ENCODE measurements around the gene TASP1. TPM values are rescaled to one million over a fixed set of nuclear protein-coding genes. Genes with fewer than 3 reads are reported as not detected.

The TASP1 gene
- total RNA-seq, 4 donors from 2014 or later: 7.7 to 20.0 (median 8.7) TPM

DNA sequence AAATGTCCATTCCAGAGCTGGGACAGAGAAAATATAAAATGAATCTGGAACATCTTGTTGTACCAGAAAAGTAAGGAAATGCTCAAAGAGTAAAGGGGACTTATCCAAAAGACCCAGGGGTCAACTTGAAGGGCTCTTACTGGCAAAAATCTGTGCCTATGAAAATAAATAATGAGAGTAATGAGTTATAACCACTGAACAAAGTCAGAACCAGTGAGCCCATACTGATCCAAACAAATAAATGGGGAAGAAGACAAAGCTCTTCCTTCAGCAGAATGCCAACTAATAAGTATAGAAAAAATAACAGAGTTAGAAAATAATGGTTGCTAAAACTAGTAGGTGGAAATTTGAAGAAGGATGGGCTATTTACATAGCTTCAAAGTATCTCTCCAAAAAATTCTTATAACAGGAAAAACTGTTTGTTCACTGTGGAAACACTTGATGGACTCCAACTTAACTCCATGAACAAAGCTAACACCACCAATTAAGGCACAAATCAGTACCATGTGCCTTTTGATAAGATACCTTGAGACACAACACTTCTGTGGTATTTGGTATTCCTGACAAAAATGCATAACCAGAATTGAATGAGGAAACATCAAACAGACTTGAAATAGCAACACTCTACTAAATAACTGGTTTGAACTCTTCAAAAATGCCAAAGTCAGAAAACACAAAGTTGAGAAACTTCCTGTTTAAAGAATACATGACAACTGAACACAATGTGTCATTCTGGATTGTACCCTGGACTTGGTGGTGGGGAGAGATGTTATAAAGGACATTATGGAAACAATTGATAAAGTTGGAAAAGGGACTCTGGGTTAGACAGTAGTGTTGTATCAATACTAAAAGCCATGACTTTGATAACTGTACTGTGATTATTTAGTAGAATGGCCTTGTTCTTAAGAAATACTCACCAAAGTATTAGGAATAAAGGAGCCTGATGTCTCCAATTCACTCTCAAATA, 220.2 kb downstream of the TASP1 start:
- Histone ChIP-seq H3K27ac (no peak overlapping the region), H3K4me3 (no peak overlapping the region), H3K9me3 (no peaks in the 10 kb centered on the region), H3K4me1 (no peaks in the 10 kb centered on the region), H3K36me3 (peaks cover 0 to 13% (median 0%) of the 10 kb centered on the region in 3 donors), H3K27me3 (no peaks in the 10 kb centered on the region)
- intact Hi-C loops (cut with DNase I): no loop called here
- no peak for DNase-seq
- TF ChIP-seq, protein P1, sequence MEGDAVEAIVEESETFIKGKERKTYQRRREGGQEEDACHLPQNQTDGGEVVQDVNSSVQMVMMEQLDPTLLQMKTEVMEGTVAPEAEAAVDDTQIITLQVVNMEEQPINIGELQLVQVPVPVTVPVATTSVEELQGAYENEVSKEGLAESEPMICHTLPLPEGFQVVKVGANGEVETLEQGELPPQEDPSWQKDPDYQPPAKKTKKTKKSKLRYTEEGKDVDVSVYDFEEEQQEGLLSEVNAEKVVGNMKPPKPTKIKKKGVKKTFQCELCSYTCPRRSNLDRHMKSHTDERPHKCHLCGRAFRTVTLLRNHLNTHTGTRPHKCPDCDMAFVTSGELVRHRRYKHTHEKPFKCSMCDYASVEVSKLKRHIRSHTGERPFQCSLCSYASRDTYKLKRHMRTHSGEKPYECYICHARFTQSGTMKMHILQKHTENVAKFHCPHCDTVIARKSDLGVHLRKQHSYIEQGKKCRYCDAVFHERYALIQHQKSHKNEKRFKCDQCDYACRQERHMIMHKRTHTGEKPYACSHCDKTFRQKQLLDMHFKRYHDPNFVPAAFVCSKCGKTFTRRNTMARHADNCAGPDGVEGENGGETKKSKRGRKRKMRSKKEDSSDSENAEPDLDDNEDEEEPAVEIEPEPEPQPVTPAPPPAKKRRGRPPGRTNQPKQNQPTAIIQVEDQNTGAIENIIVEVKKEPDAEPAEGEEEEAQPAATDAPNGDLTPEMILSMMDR (IDR thresholded peaks at IDR 0.05): no peak

DNA sequence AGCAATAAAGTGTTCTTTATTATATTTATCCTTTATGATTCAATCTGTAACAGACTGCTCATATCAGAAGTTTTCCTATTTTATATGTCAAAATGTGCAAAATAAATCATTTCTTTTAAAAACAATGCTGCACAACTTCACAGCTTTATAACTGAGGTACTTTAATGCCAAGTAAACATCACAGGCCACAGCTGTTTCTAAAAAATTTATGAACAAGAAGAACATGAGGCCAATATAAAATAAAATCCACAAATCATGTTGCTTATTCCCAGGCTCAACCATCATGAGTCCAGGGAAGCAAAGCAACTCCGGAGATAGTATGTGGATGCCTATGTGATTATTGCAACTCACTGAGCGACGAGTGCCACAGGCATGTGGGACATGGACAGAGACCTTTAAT, 222.2 kb downstream of the TASP1 start:
- TF ChIP-seq POLR2A (IDR thresholded peaks at IDR 0.05): no peak
- TF ChIP-seq, protein P1 (IDR thresholded peaks at IDR 0.05): no peak
- no peaks in the 10 kb centered on the region for H3K4me1 ChIP-seq
- H3K27me3 ChIP-seq: no peaks in the 10 kb centered on the region
- no peak overlapping the region for H3K4me3 ChIP-seq
- DNase-seq: no peak
- no peaks in the 10 kb centered on the region for H3K9me3 ChIP-seq
- H3K36me3 ChIP-seq: peaks cover 0 to 13% (median 0%) of the 10 kb centered on the region in 3 donors
- intact Hi-C loops (cut with DNase I): no loop called here
- H3K27ac ChIP-seq: no peak overlapping the region
- 87 to 88% methylated on average over 3 of the region's 3 CpGs for WGBS, 2 donors

DNA sequence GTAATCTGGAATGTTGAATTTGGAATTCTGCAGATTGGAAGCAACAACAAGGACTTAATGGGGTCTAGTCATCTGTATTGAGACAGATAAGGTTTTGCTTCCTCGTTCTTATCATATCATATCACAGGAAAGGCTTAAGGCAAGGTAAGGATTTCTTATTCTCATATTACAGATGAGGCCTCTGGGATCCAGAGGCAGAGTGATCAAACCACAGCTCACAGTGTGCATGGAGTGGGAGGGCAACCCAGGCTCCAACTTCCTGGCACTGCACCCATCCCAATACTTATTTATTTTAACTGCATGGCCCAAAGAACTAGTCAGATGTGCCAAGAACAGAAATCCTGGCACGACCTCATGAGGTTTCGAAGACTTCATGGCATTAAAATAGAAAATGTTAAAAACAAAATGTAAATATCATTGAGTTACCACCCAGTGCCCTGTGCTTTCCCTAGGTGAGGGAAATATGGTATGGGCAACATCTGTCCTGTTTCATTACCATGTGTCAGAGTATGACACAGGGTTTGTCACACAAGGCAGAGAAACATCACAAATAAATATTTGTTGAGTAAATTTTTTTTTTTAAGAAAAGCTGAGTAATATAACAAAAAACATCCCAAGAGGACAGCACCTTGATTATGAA, 225.8 kb downstream of the TASP1 start:
- no peaks in the 10 kb centered on the region for H3K9me3 ChIP-seq
- TF ChIP-seq, protein P1 (IDR thresholded peaks at IDR 0.05): no peak
- TF ChIP-seq POLR2A (IDR thresholded peaks at IDR 0.05): no peak
- intact Hi-C loops (cut with DNase I): no loop called here
- H3K27me3 ChIP-seq: no peaks in the 10 kb centered on the region
- DNase-seq: no peak
- peaks cover 0 to 13% (median 0%) of the 10 kb centered on the region in 3 donors for H3K36me3 ChIP-seq
- H3K4me3 ChIP-seq: no peak overlapping the region
- H3K27ac ChIP-seq: no peak overlapping the region
- 55 to 59% methylated on average over 3 of the region's 3 CpGs for WGBS, 2 donors
- H3K4me1 ChIP-seq: no peaks in the 10 kb centered on the region

DNA sequence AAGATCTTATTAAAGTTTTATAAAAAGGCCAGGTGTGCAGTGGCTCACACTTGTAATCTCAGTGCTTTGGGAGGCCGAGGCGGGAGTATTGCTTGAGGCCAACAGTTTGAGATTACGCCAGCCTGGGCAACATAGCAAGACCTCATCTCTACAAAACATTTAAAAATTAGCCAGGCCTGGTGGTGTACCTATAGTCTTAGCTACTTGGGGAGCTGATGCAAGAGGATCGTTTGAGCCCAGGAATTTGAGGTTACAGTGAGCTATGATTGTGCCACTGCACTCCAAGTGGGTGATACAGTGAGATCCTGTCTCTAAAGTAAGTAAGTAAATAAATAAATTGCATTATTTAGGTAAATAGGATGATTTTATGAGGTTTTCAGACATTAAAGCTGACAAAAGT, 234.4 kb downstream of the TASP1 start:
- intact Hi-C loops (cut with DNase I): no loop called here
- no peak for TF ChIP-seq POLR2A (IDR thresholded peaks at IDR 0.05)
- Histone ChIP-seq H3K36me3 (no peaks in the 10 kb centered on the region), H3K4me1 (no peaks in the 10 kb centered on the region), H3K9me3 (no peaks in the 10 kb centered on the region), H3K4me3 (no peak overlapping the region), H3K27me3 (no peaks in the 10 kb centered on the region), H3K27ac (no peak overlapping the region)
- no peak for DNase-seq
- 93% methylated on average over 4 of the region's 4 CpGs for WGBS, 2 donors

DNA sequence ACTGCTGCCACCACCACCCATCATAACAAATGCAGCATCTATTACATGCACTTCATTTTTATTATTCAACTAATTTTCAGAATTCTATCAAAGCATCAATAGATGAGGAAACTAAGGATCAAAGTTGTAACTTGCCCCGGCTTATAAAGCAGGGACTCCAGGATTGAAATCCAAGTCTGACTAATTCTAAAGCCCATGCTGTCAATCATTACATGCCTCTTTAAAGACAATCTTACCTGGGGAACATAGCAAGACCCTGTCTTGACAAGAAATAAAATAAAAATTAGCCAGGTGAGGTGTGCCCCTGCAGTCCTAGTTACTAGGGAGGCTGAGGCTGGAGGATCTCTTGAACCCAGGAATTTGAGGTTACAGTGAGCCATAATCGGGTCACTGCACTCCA, 235.3 kb downstream of the TASP1 start:
- 50 to 81% methylated on average over 2 of the region's 2 CpGs for WGBS, 2 donors
- Histone ChIP-seq H3K4me3 (no peak overlapping the region), H3K36me3 (no peaks in the 10 kb centered on the region), H3K9me3 (no peaks in the 10 kb centered on the region), H3K27ac (no peak overlapping the region), H3K27me3 (no peaks in the 10 kb centered on the region), H3K4me1 (no peaks in the 10 kb centered on the region)
- intact Hi-C loops (cut with DNase I): no loop called here
- DNase-seq: no peak
- TF ChIP-seq, protein P1 (IDR thresholded peaks at IDR 0.05): no peak
- no peak for TF ChIP-seq POLR2A (IDR thresholded peaks at IDR 0.05)
